Calu3 (cell line): ENCODE measurements around the gene FOXD2. TPM values are rescaled to one million over a fixed set of nuclear protein-coding genes. Genes with fewer than 3 reads are reported as not detected.

Experiments used
- Bru-seq: library from RNA; stranded (reverse); fragments of 400-500 nt; gene quantifications from one replicate; lab custom pipeline; 2021; lab: Mats Ljungman, UMichigan
- BruChase-seq, 2 experiments: library from RNA; stranded (reverse); fragments of 400-500 nt; gene quantifications; one replicate each; lab custom pipeline; 2021; lab: Mats Ljungman, UMichigan
- BruUV-seq: library from RNA; stranded (reverse); fragments of 400-500 nt; replicated peaks from 2 replicates; lab custom pipeline; 2021; lab: Mats Ljungman, UMichigan
- CTCF ChIA-PET: fragments of 300-600 bp; sonication (Branson Sonifier 250); formaldehyde crosslinking; loops from one replicate; lab custom pipeline; 2022; ENCODE audit warnings: antibody characterized with exemption; lab: Charles Lee
- DNase-seq: peaks from one replicate; pipeline ENCODE4 v3.0.0; 2022
- H3K27ac Mint-ChIP-seq: one replicate; pipeline ENCODE4 v1.8.0; 2022; ENCODE audit warnings: mixed read lengths; ENCODE audit not compliant: unreplicated experiment
- H3K27me3 Mint-ChIP-seq: one replicate; pipeline ENCODE4 v1.8.0; 2022; ENCODE audit warnings: mixed read lengths; ENCODE audit not compliant: unreplicated experiment
- H3K36me3 Mint-ChIP-seq: one replicate; pipeline ENCODE4 v1.8.0; 2022; ENCODE audit warnings: mild to moderate bottlenecking, moderate library complexity, mixed read lengths; ENCODE audit not compliant: insufficient read depth, unreplicated experiment
- H3K4me1 Mint-ChIP-seq: one replicate; pipeline ENCODE4 v1.8.0; 2022; ENCODE audit warnings: mild to moderate bottlenecking, low read depth, mixed read lengths; ENCODE audit not compliant: unreplicated experiment
- H3K4me3 Mint-ChIP-seq: one replicate; pipeline ENCODE4 v1.8.0; 2022; ENCODE audit warnings: mild to moderate bottlenecking, low read depth, moderate library complexity, mixed read lengths; ENCODE audit not compliant: unreplicated experiment
- H3K9me3 Mint-ChIP-seq: one replicate; pipeline ENCODE4 v1.8.0; 2022; ENCODE audit warnings: low read depth, mixed read lengths; ENCODE audit not compliant: unreplicated experiment
- CTCF ChIP-seq: fragments of 200-600 bp; IDR thresholded peaks from one replicate; pipeline ENCODE4 v1.8.0; 2022; ENCODE audit warnings: antibody characterized with exemption; ENCODE audit not compliant: unreplicated experiment
- intact Hi-C: fragments of 100-400 bp; cut with micrococcal nuclease; formaldehyde crosslinking; loops from one replicate; pipeline ENCODE4 v1.10.0; 2022; ENCODE audit not compliant: unreplicated experiment
- long read RNA-seq: library from polyadenylated mRNA; stranded (forward); transcript quantifications from one replicate; pipeline ENCODE4 v2.0.0, GENCODE V29; 2022
- total RNA-seq: library from RNA; stranded (reverse); gene quantifications from 2 replicates; pipeline ENCODE4 v1.2.3, GENCODE V29; 2022

The FOXD2 gene
- total RNA-seq (0.68 and 0.78 TPM in 2 replicates), Bru-seq, nascent RNA (percentile 24 among the genes with signal in this experiment), BruChase-seq, experiment 1, labeled RNA remaining after a 6-hour chase (percentile 23 among the genes with signal in this experiment), BruChase-seq, experiment 2, labeled RNA remaining after a 2-hour chase (percentile 37 among the genes with signal in this experiment)
- long read RNA-seq: 0 reads

DNA sequence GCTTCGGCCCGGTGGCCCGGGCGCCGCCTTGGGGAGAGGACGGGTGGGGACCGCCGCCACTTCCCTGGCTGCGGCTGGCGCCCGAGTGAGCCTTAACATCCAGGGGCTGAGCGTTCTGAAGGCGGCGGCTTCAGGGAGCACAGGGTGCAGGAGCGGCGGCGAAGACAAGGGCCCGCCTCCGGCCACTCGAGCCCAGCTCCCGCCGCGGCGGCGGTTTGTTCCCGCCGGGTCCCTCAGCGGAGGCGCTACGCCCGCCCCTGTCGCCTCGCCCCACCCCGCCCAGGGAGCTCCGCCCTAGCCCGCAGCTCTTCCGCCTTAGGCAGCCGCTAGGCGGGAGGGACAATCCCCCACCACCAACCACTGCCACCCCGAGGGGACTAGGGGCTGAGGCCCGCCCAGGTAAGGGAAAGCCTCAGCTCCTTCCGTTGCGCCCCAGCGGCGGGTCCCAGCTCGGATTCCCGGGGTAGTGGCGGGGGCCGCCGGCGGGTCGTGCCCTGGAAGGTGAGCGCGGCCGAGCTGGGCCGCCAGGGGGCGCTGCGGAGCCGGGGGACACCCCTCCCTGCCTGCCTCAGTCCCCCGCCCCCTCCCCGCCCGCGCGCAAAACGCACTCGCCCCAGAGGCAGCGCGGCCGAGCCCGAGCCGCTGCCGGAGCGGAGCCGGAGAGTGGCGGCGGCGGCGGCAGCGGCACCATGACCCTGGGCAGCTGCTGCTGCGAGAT, at the start of gene FOXD2:
Gene FOXD2 (plus strand): TSS at position 598 of the 718 bp plus-strand sequence. CDS start 92 bp downstream, at position 690.
- Mint-ChIP-seq H3K27ac (peak within 1 kb of the TSS; percentile 48), H3K4me3 (peak within 1 kb of the TSS; percentile 87), H3K27me3 (no peaks in the 10 kb centered on the region), H3K36me3 (peaks cover 16% of the 10 kb centered on the region), H3K4me1 (peaks cover 15% of the 10 kb centered on the region), H3K9me3 (no peaks in the 10 kb centered on the region)
- intact Hi-C loops: loop anchor here (2.0 to 5.0 kb wide), 3 partner anchors 90 to 289 kb away; no protein-coding TSS in a partner anchor
- no TSS peak for BruUV-seq
- CTCF ChIA-PET: interaction anchor here (0.6 to 4.9 kb wide), 37 partner anchors 12 to 619 kb away, joined by 3 to 85 read pairs (median 4); no protein-coding TSS in a partner anchor
- TF ChIP-seq CTCF: peak; percentile 99
- DNase-seq: peak; percentile 97

- no peak overlapping the region for H3K27ac Mint-ChIP-seq
- H3K27me3 Mint-ChIP-seq: peaks cover 22% of the 10 kb centered on the region
- no peaks in the 10 kb centered on the region for H3K9me3 Mint-ChIP-seq
- CTCF ChIA-PET: interaction anchor here (0.8 to 2.5 kb wide), 5 partner anchors 47 to 339 kb away, joined by 3 to 37 read pairs (median 4); partner anchors contain the start of gene FOXD2
- BruUV-seq: no TSS peak
- peak; percentile 81 for DNase-seq
- H3K4me3 Mint-ChIP-seq: no peak overlapping the region
- intact Hi-C loops: loop anchor here (1.0 to 5.0 kb wide), 3 partner anchors 33 to 337 kb away; no protein-coding TSS in a partner anchor
- H3K4me1 Mint-ChIP-seq: no peaks in the 10 kb centered on the region
- TF ChIP-seq CTCF: peak; percentile 88
- H3K36me3 Mint-ChIP-seq: peaks cover 36% of the 10 kb centered on the region
Measured at GRCh38 chr1:47388891-47389238, 49.0 kb upstream of the FOXD2 start.

- H3K4me3 Mint-ChIP-seq: no peak overlapping the region
- CTCF ChIA-PET: interaction anchor here (1.3 to 2.5 kb wide), 3 partner anchors 46 to 338 kb away, joined by 3 to 37 read pairs (median 4); no protein-coding TSS in a partner anchor
- intact Hi-C loops: loop anchor here (5.0 kb wide), 2 partner anchors 33 to 323 kb away; no protein-coding TSS in a partner anchor
- no peaks in the 10 kb centered on the region for H3K9me3 Mint-ChIP-seq
- peaks cover 31% of the 10 kb centered on the region for H3K27me3 Mint-ChIP-seq
- no peak for TF ChIP-seq CTCF
- no peaks in the 10 kb centered on the region for H3K4me1 Mint-ChIP-seq
- no TSS peak for BruUV-seq
- no peak overlapping the region for H3K27ac Mint-ChIP-seq
- peaks cover 34% of the 10 kb centered on the region for H3K36me3 Mint-ChIP-seq
- no peak for DNase-seq
Measured at GRCh38 chr1:47389731-47390130, 48.1 kb upstream of the FOXD2 start.

DNA sequence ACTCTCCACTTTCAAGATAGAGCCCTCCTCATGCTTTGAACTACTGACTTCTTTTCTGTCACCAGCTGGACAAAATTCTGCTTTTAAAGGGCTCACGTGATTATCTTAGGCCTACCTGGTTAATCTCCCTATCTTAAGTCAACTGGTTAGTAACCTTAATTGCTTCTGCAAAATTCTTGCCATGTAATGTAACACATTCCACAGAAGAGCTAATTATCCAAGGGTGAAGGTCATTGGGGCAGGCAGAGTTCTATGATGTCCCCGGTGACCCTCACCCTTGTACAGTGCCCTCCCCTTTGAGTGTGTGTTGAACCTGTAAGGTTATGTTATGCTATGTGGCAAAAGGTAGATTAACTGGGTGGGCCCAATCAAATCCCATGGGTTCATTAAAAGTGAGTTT, 47.0 kb upstream of the FOXD2 start:
- no peak for TF ChIP-seq CTCF
- intact Hi-C loops: no loop called here
- no peak overlapping the region for H3K4me3 Mint-ChIP-seq
- DNase-seq: no peak
- BruUV-seq: no TSS peak
- H3K9me3 Mint-ChIP-seq: no peaks in the 10 kb centered on the region
- H3K27ac Mint-ChIP-seq: no peak overlapping the region
- no peaks in the 10 kb centered on the region for H3K4me1 Mint-ChIP-seq
- H3K27me3 Mint-ChIP-seq: peaks cover 32% of the 10 kb centered on the region
- CTCF ChIA-PET: no interaction called here
- H3K36me3 Mint-ChIP-seq: peaks cover 34% of the 10 kb centered on the region
